Glutamatergic neuron (in vitro differentiated cells): ENCODE data around the gene TUSC2. TPM values are rescaled to one million over a fixed set of nuclear protein-coding genes. Genes with fewer than 3 reads are reported as not detected.

ENCODE experiments used
- DNase-seq: peaks from one replicate; pipeline ENCODE4 v3.0.0; 2022
- H3K27ac Mint-ChIP-seq: one replicate; pipeline ENCODE4 v1.8.0; 2020; ENCODE audit warnings: mild to moderate bottlenecking, mixed read lengths, inconsistent platforms; ENCODE audit not compliant: unreplicated experiment
- H3K27me3 Mint-ChIP-seq: one replicate; pipeline ENCODE4 v1.8.0; 2020; ENCODE audit warnings: mild to moderate bottlenecking, moderate library complexity, mixed read lengths, inconsistent platforms; ENCODE audit not compliant: unreplicated experiment
- H3K36me3 Mint-ChIP-seq: one replicate; pipeline ENCODE4 v1.8.0; 2020; ENCODE audit warnings: mild to moderate bottlenecking, mixed read lengths, inconsistent platforms; ENCODE audit not compliant: unreplicated experiment
- H3K4me1 Mint-ChIP-seq: one replicate; pipeline ENCODE4 v1.8.0; 2020; ENCODE audit warnings: mild to moderate bottlenecking, low read depth, mixed read lengths, inconsistent platforms; ENCODE audit not compliant: unreplicated experiment
- H3K4me3 Mint-ChIP-seq: one replicate; pipeline ENCODE4 v1.8.0; 2020; ENCODE audit warnings: mild to moderate bottlenecking, mixed read lengths, inconsistent platforms; ENCODE audit not compliant: unreplicated experiment
- H3K9me3 Mint-ChIP-seq: one replicate; pipeline ENCODE4 v1.8.0; 2020; ENCODE audit warnings: mild to moderate bottlenecking, moderate library complexity, mixed read lengths, inconsistent platforms; ENCODE audit not compliant: unreplicated experiment
- total RNA-seq: library from RNA; stranded (reverse); fragmentation: NEBNext Ultra II Directional; extraction: Animal tissue kit (Norgen Biotek cat#: 25700); gene quantifications from one replicate; pipeline ENCODE4 v1.2.1, GENCODE V29; 2021; ENCODE audit not compliant: unreplicated experiment
- TF ChIP-seq, protein P1 (sequence below): fragments of 200-600 bp; sonication (generic); IDR thresholded peaks from one replicate; pipeline ENCODE4 v1.5.0; 2021; ENCODE audit not compliant: partially characterized antibody, unreplicated experiment

The TUSC2 gene
- total RNA-seq, 1 donor from 2014 or later: 30.8 TPM

GRCh38 chr3:50319894-50320625 is 8.0 kb downstream of the TUSC2 start:
- Mint-ChIP-seq H3K27ac (peak overlapping the region; percentile 96), H3K36me3 (no peaks in the 10 kb centered on the region), H3K9me3 (peaks cover 6% of the 10 kb centered on the region), H3K4me3 (peak overlapping the region; percentile 94), H3K4me1 (peaks cover 16% of the 10 kb centered on the region), H3K27me3 (peaks cover 14% of the 10 kb centered on the region)
- TF ChIP-seq, protein P1, sequence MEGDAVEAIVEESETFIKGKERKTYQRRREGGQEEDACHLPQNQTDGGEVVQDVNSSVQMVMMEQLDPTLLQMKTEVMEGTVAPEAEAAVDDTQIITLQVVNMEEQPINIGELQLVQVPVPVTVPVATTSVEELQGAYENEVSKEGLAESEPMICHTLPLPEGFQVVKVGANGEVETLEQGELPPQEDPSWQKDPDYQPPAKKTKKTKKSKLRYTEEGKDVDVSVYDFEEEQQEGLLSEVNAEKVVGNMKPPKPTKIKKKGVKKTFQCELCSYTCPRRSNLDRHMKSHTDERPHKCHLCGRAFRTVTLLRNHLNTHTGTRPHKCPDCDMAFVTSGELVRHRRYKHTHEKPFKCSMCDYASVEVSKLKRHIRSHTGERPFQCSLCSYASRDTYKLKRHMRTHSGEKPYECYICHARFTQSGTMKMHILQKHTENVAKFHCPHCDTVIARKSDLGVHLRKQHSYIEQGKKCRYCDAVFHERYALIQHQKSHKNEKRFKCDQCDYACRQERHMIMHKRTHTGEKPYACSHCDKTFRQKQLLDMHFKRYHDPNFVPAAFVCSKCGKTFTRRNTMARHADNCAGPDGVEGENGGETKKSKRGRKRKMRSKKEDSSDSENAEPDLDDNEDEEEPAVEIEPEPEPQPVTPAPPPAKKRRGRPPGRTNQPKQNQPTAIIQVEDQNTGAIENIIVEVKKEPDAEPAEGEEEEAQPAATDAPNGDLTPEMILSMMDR: no peak
- no peak for DNase-seq

- Mint-ChIP-seq H3K27ac (no peak overlapping the region), H3K36me3 (no peaks in the 10 kb centered on the region), H3K27me3 (peaks cover 14% of the 10 kb centered on the region), H3K4me1 (peaks cover 12% of the 10 kb centered on the region), H3K9me3 (peaks cover 4% of the 10 kb centered on the region), H3K4me3 (peak overlapping the region; percentile 94)
- no peak for DNase-seq
- TF ChIP-seq, protein P1: no peak
Measured at GRCh38 chr3:50319181-50319893, 8.7 kb downstream of the TUSC2 start.

DNA sequence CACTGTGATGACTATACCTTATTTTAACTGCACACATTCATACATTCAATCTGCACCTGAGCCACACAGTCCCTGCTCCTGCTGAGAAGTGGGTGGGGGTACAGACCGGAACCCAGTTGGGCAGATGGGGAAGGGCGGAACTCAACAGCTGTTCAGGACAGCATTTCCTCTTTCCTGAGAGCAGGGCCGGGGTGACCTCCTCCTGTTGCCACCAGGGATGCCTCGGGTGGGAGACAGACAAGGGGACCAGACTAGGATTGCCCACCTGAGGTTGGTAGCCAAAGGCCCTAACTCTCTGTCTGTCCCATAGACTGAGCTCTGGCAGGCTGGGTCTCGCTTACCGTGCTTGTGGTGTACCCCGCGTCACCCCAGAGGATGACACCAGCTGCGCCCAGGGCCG is 9.4 kb downstream of the TUSC2 start:
- H3K27ac Mint-ChIP-seq: no peak overlapping the region
- H3K36me3 Mint-ChIP-seq: peaks cover 4% of the 10 kb centered on the region
- peaks cover 4% of the 10 kb centered on the region for H3K9me3 Mint-ChIP-seq
- H3K27me3 Mint-ChIP-seq: peaks cover 14% of the 10 kb centered on the region
- H3K4me3 Mint-ChIP-seq: peak overlapping the region; percentile 52
- no peak for DNase-seq
- TF ChIP-seq, protein P1: no peak
- H3K4me1 Mint-ChIP-seq: peaks cover 12% of the 10 kb centered on the region

GRCh38 chr3:50318163-50318562 is 9.9 kb downstream of the TUSC2 start:
- DNase-seq: no peak
- no peak overlapping the region for H3K4me3 Mint-ChIP-seq

More at GRCh38 chr3:50318163-50318562, 9.9 kb downstream of the TUSC2 start:
- H3K27ac Mint-ChIP-seq: no peak overlapping the region
- peaks cover 5% of the 10 kb centered on the region for H3K9me3 Mint-ChIP-seq
- peaks cover 15% of the 10 kb centered on the region for H3K27me3 Mint-ChIP-seq
- peaks cover 6% of the 10 kb centered on the region for H3K36me3 Mint-ChIP-seq
- peaks cover 12% of the 10 kb centered on the region for H3K4me1 Mint-ChIP-seq
- TF ChIP-seq, protein P1: no peak
